Fibroblast of lung (primary cell): Measurements from ENCODE around the gene PRDX2. TPM values are rescaled to one million over a fixed set of nuclear protein-coding genes. Genes with fewer than 3 reads are reported as not detected.
A peak's percentile ranks its signal among the peaks of the same experiment; 100 is the strongest.

Source experiments
- DNase-seq, 2 donors: peaks; one replicate each; pipeline versions ENCODE4 v3.0.0 to v3.0.0-alpha.2; 2010; ENCODE audit warnings: low read depth in 2 of 2
- H2AFZ ChIP-seq: 2 replicates; pipeline ENCODE4 v1.5.1; 2012; ENCODE audit warnings: low read length, control low read depth, inconsistent platforms
- H3K27ac ChIP-seq: 2 replicates; pipeline ENCODE4 v1.5.1; 2011; ENCODE audit warnings: low read length, control low read depth; ENCODE audit not compliant: insufficient read depth
- H3K27me3 ChIP-seq: 2 replicates; pipeline ENCODE4 v1.5.1; 2011; ENCODE audit warnings: mild to moderate bottlenecking, low read length; ENCODE audit not compliant: control insufficient read depth, insufficient read depth
- H3K36me3 ChIP-seq: 2 replicates; pipeline ENCODE4 v1.5.1; 2011; ENCODE audit warnings: low read length; ENCODE audit not compliant: control insufficient read depth, insufficient read depth
- H3K4me1 ChIP-seq: 2 replicates; pipeline ENCODE4 v1.5.1; 2011; ENCODE audit warnings: low read length; ENCODE audit not compliant: control insufficient read depth, insufficient read depth; ENCODE audit errors: extremely low read depth
- H3K4me2 ChIP-seq: 2 replicates; pipeline ENCODE4 v1.5.1; 2011; ENCODE audit warnings: low read length, control low read depth; ENCODE audit not compliant: insufficient read depth; ENCODE audit errors: extremely low read depth
- H3K4me3 ChIP-seq, 4 experiments: fragments of 200-600 bp in 1 of 4; sonication (generic) in 1 of 4; replicated peaks in 1 of 4; 2 replicates each; pipeline ENCODE4 v1.5.1; 2011 to 2016; ENCODE audit warnings: low read length in 4 of 4, low read depth in 3 of 4, mild to moderate bottlenecking in 3 of 4, control low read depth in 2 of 4, inconsistent platforms in 1 of 4, mixed read lengths in 1 of 4; ENCODE audit not compliant: insufficient read depth in 1 of 4; ENCODE audit errors: control extremely low read depth in 1 of 4
- H3K79me2 ChIP-seq: 2 replicates; pipeline ENCODE4 v1.5.1; 2012; ENCODE audit warnings: mild to moderate bottlenecking, low read length, inconsistent platforms; ENCODE audit not compliant: control insufficient read depth, insufficient read depth
- H3K9ac ChIP-seq: 2 replicates; pipeline ENCODE4 v1.5.1; 2011; ENCODE audit warnings: mild to moderate bottlenecking, low read length, control low read depth; ENCODE audit not compliant: insufficient read depth
- H3K9me3 ChIP-seq: 2 replicates; pipeline ENCODE4 v1.5.1; 2012; ENCODE audit warnings: low read depth, low read length; ENCODE audit not compliant: control insufficient read depth, insufficient read depth
- H4K20me1 ChIP-seq: 2 replicates; pipeline ENCODE4 v1.5.1; 2011; ENCODE audit warnings: low read length; ENCODE audit not compliant: control insufficient read depth, insufficient read depth; ENCODE audit errors: extremely low read depth
- EZH2 ChIP-seq: IDR thresholded peaks from 2 replicates; pipeline ENCODE4 v1.5.1; 2012; ENCODE audit warnings: low read length, control low read depth, mild to moderate bottlenecking; ENCODE audit errors: missing control alignments
- polyA plus RNA-seq, 2 donors: library from polyadenylated mRNA; depleted of rRNA in 1 of 2; stranded (reverse) in 1 of 2; unstranded in 1 of 2; fragments of >200 nt; gene quantifications; 2 replicates each; pipeline ENCODE4 v1.2.1, GENCODE V29; 2011 to 2012; ENCODE audit warnings: missing spikeins in 1 of 2
- total RNA-seq: library from RNA; depleted of rRNA; stranded (reverse); fragments of >200 nt; gene quantifications from 2 replicates; pipeline ENCODE4 v1.2.1, GENCODE V29; 2014
- TF ChIP-seq, protein P1 (sequence below), 2 donors: IDR thresholded peaks in 1 of 2; conservative IDR thresholded peaks in 1 of 2; 1 replicate in 1 of 2; 2 replicates in 1 of 2; pipeline ENCODE4 v1.5.1; 2011 to 2012; ENCODE audit warnings: low read length in 2 of 2, control low read depth in 1 of 2, inconsistent platforms in 1 of 2, low read depth in 1 of 2, mild to moderate bottlenecking in 1 of 2

Gene PRDX2
- total and polyA plus RNA-seq, 2 donors (not counting 1 experiment from before 2014, with no cell fraction given) = 186 to 228 TPM

- Histone ChIP-seq H3K27me3 (no peaks in the 10 kb centered on the region), H3K79me2 (no peaks in the 10 kb centered on the region), H3K27ac (peak within 1 kb of the TSS; percentile 62), H3K4me1 (peaks cover 26% of the 10 kb centered on the region), H3K9me3 (no peaks in the 10 kb centered on the region), H3K4me2 (peak within 1 kb of the TSS; percentile 87), H3K36me3 (no peaks in the 10 kb centered on the region), H3K9ac (peak within 1 kb of the TSS; percentile 45), H3K4me3 (peak within 1 kb of the TSS; percentile 49 to 75 (median 64)), H2AFZ (peak within 1 kb of the TSS; percentile 80), H4K20me1 (no peaks in the 10 kb centered on the region)
- TF ChIP-seq, protein P1, sequence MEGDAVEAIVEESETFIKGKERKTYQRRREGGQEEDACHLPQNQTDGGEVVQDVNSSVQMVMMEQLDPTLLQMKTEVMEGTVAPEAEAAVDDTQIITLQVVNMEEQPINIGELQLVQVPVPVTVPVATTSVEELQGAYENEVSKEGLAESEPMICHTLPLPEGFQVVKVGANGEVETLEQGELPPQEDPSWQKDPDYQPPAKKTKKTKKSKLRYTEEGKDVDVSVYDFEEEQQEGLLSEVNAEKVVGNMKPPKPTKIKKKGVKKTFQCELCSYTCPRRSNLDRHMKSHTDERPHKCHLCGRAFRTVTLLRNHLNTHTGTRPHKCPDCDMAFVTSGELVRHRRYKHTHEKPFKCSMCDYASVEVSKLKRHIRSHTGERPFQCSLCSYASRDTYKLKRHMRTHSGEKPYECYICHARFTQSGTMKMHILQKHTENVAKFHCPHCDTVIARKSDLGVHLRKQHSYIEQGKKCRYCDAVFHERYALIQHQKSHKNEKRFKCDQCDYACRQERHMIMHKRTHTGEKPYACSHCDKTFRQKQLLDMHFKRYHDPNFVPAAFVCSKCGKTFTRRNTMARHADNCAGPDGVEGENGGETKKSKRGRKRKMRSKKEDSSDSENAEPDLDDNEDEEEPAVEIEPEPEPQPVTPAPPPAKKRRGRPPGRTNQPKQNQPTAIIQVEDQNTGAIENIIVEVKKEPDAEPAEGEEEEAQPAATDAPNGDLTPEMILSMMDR (conservative IDR thresholded peaks at IDR 0.05 in 1 of 2, IDR thresholded peaks at IDR 0.05 in 1 of 2; ENCODE audit: low read depth in 1 of 2, low read length in 2 of 2) = no peak
- no peak for TF ChIP-seq EZH2
- no peak for DNase-seq
Observed at GRCh38 chr19:12774588-12775555, 26.7 kb downstream of the PRDX2 start, which contains the start of gene HOOK2. Gene HOOK2 (minus strand): TSS chr19:12775552. CDS start chr19:12775449, 103 bp downstream.

DNA sequence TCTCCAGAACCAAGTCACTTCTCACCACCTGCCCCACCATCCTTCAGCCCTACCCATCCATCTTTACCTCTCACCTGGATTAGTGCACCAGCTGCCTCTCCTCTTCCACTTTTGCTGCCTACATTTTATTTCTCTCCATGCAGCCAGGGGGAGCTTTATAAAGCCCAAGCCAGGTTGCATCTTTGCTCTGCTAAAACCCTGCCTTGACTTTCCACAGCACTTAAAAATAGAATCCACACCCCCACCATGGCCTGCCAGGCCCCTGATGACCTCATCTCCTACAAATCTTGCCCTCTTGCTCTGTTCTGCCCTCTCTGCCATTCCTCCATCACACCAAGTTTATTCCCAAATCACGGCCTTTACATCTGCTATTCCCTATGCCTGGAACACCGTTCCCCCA lies 28.0 kb downstream of the PRDX2 start:
- TF ChIP-seq EZH2 = no peak
- TF ChIP-seq, protein P1 (conservative IDR thresholded peaks at IDR 0.05 in 1 of 2, IDR thresholded peaks at IDR 0.05 in 1 of 2; ENCODE audit: low read depth in 1 of 2, low read length in 2 of 2) = peak; percentile 40 to 44
- no peaks in the 10 kb centered on the region for H4K20me1 ChIP-seq
- H3K4me3 ChIP-seq = no peak overlapping the region
- no peak overlapping the region for H3K4me2 ChIP-seq
- peaks cover 15% of the 10 kb centered on the region for H3K4me1 ChIP-seq
- no peaks in the 10 kb centered on the region for H3K79me2 ChIP-seq
- no peaks in the 10 kb centered on the region for H3K36me3 ChIP-seq
- H3K9me3 ChIP-seq = no peaks in the 10 kb centered on the region
- DNase-seq = no peak
- H3K9ac ChIP-seq = no peak overlapping the region
- no peak overlapping the region for H2AFZ ChIP-seq
- no peak overlapping the region for H3K27ac ChIP-seq
- no peaks in the 10 kb centered on the region for H3K27me3 ChIP-seq

GRCh38 chr19:12772323-12772722 lies 29.3 kb downstream of the PRDX2 start:
- TF ChIP-seq, protein P1 (conservative IDR thresholded peaks at IDR 0.05 in 1 of 2, IDR thresholded peaks at IDR 0.05 in 1 of 2; ENCODE audit: low read depth in 1 of 2, low read length in 2 of 2) = no peak
- no peak for TF ChIP-seq EZH2
- H4K20me1 ChIP-seq = no peaks in the 10 kb centered on the region
- no peaks in the 10 kb centered on the region for H3K27me3 ChIP-seq
- peaks cover 8% of the 10 kb centered on the region for H3K4me1 ChIP-seq
- no peak overlapping the region for H2AFZ ChIP-seq
- H3K36me3 ChIP-seq = no peaks in the 10 kb centered on the region
- H3K79me2 ChIP-seq = no peaks in the 10 kb centered on the region
- no peak overlapping the region for H3K4me3 ChIP-seq
- no peaks in the 10 kb centered on the region for H3K9me3 ChIP-seq
- H3K9ac ChIP-seq = no peak overlapping the region
- no peak for DNase-seq
- H3K4me2 ChIP-seq = no peak overlapping the region
- no peak overlapping the region for H3K27ac ChIP-seq
